RWPE1 (cell line): Measurements from ENCODE around the gene MTA2.
A peak's percentile ranks its signal among the peaks of the same experiment; 100 is the strongest.
"Not testable (repeated sequence)": the region's sequence is repeated elsewhere in the genome, so short reads cannot be mapped to it uniquely, and the experiment has no call there.

Experiments
- CTCF ChIA-PET: fragments of 350-600 bp; sonication (Branson Sonifier 250); formaldehyde crosslinking; extraction: SDS; loops from one replicate; lab custom pipeline; 2021; lab: Yijun Ruan, JAX
- POLR2A ChIA-PET: fragments of 400-600 bp; formaldehyde crosslinking; extraction: SDS; loops from one replicate; lab custom pipeline; 2020; ENCODE audit warnings: antibody characterized with exemption; ENCODE audit not compliant: low non-redundant PET; lab: Yijun Ruan, JAX
- DNase-seq: peaks from one replicate; pipeline ENCODE4 v3.0.0; 2012; ENCODE audit warnings: low spot score
- H3K27ac ChIP-seq: fragments of 450-650 bp; 2 replicates; pipeline ENCODE4 v1.5.1; 2017
- TF ChIP-seq, protein P1 (sequence below): fragments of 450-650 bp; conservative IDR thresholded peaks from 2 replicates; pipeline ENCODE4 v1.5.1; 2017; ENCODE audit warnings: low read depth, mild to moderate bottlenecking

The MTA2 gene

GRCh38 chr11:62601372-62602140 lies at the start of gene MTA2:
Gene MTA2, minus strand, starts transcription at chr11:62601865. Its CDS starts 415 bp downstream, at chr11:62601450.
- ChIA-PET POLR2A (interaction anchor here (0.5 to 2.3 kb wide), 6 partner anchors 9 to 196 kb away, joined by 3 to 24 read pairs (median 6); partner anchors contain the start of genes B3GAT3, C11orf98, CSKMT and TUT1), CTCF (interaction anchor here (0.6 to 1.2 kb wide), 3 partner anchors 47 to 282 kb away, joined by 4 to 5 read pairs (median 4); no protein-coding TSS in a partner anchor)
- TF ChIP-seq, protein P1, sequence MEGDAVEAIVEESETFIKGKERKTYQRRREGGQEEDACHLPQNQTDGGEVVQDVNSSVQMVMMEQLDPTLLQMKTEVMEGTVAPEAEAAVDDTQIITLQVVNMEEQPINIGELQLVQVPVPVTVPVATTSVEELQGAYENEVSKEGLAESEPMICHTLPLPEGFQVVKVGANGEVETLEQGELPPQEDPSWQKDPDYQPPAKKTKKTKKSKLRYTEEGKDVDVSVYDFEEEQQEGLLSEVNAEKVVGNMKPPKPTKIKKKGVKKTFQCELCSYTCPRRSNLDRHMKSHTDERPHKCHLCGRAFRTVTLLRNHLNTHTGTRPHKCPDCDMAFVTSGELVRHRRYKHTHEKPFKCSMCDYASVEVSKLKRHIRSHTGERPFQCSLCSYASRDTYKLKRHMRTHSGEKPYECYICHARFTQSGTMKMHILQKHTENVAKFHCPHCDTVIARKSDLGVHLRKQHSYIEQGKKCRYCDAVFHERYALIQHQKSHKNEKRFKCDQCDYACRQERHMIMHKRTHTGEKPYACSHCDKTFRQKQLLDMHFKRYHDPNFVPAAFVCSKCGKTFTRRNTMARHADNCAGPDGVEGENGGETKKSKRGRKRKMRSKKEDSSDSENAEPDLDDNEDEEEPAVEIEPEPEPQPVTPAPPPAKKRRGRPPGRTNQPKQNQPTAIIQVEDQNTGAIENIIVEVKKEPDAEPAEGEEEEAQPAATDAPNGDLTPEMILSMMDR = no peak
- H3K27ac ChIP-seq = peak within 1 kb of the TSS; percentile 98
- DNase-seq = peak; percentile 92

GRCh38 chr11:62650283-62650682 lies 48.6 kb upstream of the MTA2 start:
- CTCF ChIA-PET, DNase-seq, POLR2A ChIA-PET: not testable (repeated sequence)

DNA sequence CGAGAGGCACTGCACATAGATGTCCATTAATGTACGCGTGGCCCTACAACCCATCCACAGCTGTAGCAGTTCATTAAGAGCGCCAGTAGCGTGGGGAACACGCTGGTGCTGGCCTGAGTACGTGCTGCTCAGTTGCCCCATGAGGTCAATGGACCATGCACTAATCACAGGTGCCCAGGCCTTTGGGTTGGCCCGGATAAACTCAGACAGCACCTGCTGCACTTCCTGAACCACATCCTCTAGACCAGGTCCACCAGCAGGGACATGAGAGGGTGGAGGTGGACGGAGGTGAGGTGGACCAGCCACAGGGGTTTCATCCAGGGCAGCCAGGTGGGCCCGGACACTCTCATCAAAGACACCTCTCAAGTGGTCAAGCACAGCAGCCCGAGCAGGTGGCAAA lies 47.8 kb upstream of the MTA2 start:
- TF ChIP-seq, protein P1 = no peak
- ChIA-PET CTCF (interaction anchor here (0.6 kb wide), 1 partner anchor 38 kb away, joined by 3 read pairs; no protein-coding TSS in a partner anchor), POLR2A (no interaction called here)
- H3K27ac ChIP-seq = peak overlapping the region; percentile 87
- DNase-seq = no peak

More at GRCh38 chr11:62650283-62650682, 48.6 kb upstream of the MTA2 start:
- peak overlapping the region; percentile 87 for H3K27ac ChIP-seq

GRCh38 chr11:62648967-62649364 lies 47.3 kb upstream of the MTA2 start:
- POLR2A ChIA-PET = no interaction called here
- H3K27ac ChIP-seq = peak overlapping the region; percentile 87
- TF ChIP-seq, protein P1 = no peak
- DNase-seq = no peak
- CTCF ChIA-PET = no interaction called here

GRCh38 chr11:62648185-62648966 lies 46.7 kb upstream of the MTA2 start:
- POLR2A ChIA-PET = interaction anchor here (0.6 kb wide), 1 partner anchor 27 kb away, joined by 12 read pairs; no protein-coding TSS in a partner anchor
- CTCF ChIA-PET = interaction anchor here (0.9 kb wide), 1 partner anchor 36 kb away, joined by 3 read pairs; no protein-coding TSS in a partner anchor

DNA sequence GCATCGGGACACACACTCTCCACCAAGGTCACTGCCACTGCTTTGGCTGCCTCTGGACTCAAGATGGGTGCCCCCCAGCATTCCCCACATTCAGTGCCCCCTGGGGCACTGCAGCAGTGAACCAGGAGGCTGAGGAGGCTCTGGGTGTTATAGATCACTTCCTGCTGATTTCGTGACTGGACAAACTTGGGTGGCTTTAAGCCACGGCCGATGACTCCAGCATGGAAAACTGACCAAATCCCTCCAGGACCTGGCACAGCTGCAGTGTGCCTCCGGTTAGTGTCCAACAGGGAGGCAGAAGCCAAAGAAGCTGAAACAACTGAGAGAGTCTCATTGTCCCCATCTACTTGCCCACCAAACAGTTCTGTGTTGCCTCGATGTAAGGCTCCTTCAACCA lies 45.9 kb upstream of the MTA2 start:
- POLR2A ChIA-PET = no interaction called here
- TF ChIP-seq, protein P1 = no peak
- H3K27ac ChIP-seq = peak overlapping the region; percentile 87

More at GRCh38 chr11:62648185-62648966, 46.7 kb upstream of the MTA2 start:
- DNase-seq = no peak
- H3K27ac ChIP-seq = peak overlapping the region; percentile 87
- TF ChIP-seq, protein P1 = no peak

More for the DNA sequence above, 45.9 kb upstream of the MTA2 start:
- no peak for DNase-seq
- CTCF ChIA-PET = interaction anchor here (0.9 kb wide), 1 partner anchor 36 kb away, joined by 3 read pairs; no protein-coding TSS in a partner anchor
